ENCODE data around the gene RDH14. TPM values are rescaled to one million over a fixed set of nuclear protein-coding genes. Genes with fewer than 3 reads are reported as not detected.

RDH14 gene
- total RNA-seq, 1 experiment from 2014 or later: 22.4 TPM

- no peak for TF ChIP-seq ATF2 (CRISPR knock-in tag; IDR thresholded peaks at IDR 0.05; ENCODE audit: borderline replicate concordance, low read depth)
These were observed 872 bp downstream of the RDH14 start (continued) for GRCh38 chr2:18559531-18560030.

DNA sequence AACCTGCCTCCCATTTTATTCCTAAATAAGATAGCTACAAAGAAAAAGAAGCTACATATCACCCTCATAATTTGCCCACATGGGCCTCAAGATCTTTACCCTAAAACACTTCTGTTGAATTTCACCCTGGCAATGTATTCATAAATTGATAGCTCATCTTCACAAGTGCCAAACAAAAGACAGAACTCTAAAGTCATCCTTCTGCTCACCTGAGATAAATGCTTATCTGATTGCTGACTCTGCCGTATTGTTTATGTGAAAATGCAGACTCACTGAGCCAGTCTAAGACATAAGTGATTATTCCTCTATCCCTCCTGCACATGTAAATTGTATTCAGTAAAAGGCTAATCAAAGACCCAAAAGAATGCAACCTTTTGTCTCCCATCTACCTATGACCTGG, 2.0 kb downstream of the RDH14 start:
- DNase-seq (ENCODE audit: low spot score): no peak
- ChIA-PET POLR2A (no interaction called here), CTCF (interaction anchor here (1.4 to 3.3 kb wide), 2 partner anchors 38 to 171 kb away, joined by 4 to 22 read pairs; no protein-coding TSS in a partner anchor)
- Mint-ChIP-seq H3K9me3 (no peaks in the 10 kb centered on the region), H3K27ac (peak overlapping the region; percentile 8; the same call in 1 of the 2 replicates), H3K36me3 (peaks cover 12% of the 10 kb centered on the region), H3K4me1 (peaks cover 24% of the 10 kb centered on the region), H3K27me3 (ENCODE audit: low read depth) (no peaks in the 10 kb centered on the region; the same call in 1 of the 2 replicates), H3K4me3 (peak overlapping the region; percentile 85)
- TF ChIP-seq ATF2 (CRISPR knock-in tag; IDR thresholded peaks at IDR 0.05; ENCODE audit: borderline replicate concordance, low read depth) (no peak), ZBTB43 (CRISPR knock-in tag; IDR thresholded peaks at IDR 0.05) (no peak), ZNF671 (CRISPR knock-in tag; IDR thresholded peaks at IDR 0.05) (no peak), SP1 (CRISPR knock-in tag; conservative IDR thresholded peaks at IDR 0.05) (no peak), ZNF138 (CRISPR knock-in tag; conservative IDR thresholded peaks at IDR 0.05) (no peak), RORB (CRISPR knock-in tag; IDR thresholded peaks at IDR 0.05) (no peak), CREM (CRISPR knock-in tag; IDR thresholded peaks at IDR 0.05) (no peak), ZBTB21 (CRISPR knock-in tag; IDR thresholded peaks at IDR 0.05; ENCODE audit: borderline replicate concordance) (no peak), MXD4 (CRISPR knock-in tag; IDR thresholded peaks at IDR 0.05; ENCODE audit: borderline replicate concordance) (no peak), NFATC4 (CRISPR knock-in tag; IDR thresholded peaks at IDR 0.05) (no peak), NR3C1 (CRISPR knock-in tag; conservative IDR thresholded peaks at IDR 0.05; ENCODE audit: low read depth) (no peak)
- TF ChIP-seq, protein P1, sequence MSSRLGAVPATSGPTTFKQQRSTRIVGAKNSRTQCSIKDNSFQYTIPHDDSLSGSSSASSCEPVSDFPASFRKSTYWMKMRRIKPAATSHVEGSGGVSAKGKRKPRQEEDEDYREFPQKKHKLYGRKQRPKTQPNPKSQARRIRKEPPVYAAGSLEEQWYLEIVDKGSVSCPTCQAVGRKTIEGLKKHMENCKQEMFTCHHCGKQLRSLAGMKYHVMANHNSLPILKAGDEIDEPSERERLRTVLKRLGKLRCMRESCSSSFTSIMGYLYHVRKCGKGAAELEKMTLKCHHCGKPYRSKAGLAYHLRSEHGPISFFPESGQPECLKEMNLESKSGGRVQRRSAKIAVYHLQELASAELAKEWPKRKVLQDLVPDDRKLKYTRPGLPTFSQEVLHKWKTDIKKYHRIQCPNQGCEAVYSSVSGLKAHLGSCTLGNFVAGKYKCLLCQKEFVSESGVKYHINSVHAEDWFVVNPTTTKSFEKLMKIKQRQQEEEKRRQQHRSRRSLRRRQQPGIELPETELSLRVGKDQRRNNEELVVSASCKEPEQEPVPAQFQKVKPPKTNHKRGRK (CRISPR knock-in tag; IDR thresholded peaks at IDR 0.05; ENCODE audit: borderline replicate concordance): no peak
- TF ChIP-seq, protein P2, sequence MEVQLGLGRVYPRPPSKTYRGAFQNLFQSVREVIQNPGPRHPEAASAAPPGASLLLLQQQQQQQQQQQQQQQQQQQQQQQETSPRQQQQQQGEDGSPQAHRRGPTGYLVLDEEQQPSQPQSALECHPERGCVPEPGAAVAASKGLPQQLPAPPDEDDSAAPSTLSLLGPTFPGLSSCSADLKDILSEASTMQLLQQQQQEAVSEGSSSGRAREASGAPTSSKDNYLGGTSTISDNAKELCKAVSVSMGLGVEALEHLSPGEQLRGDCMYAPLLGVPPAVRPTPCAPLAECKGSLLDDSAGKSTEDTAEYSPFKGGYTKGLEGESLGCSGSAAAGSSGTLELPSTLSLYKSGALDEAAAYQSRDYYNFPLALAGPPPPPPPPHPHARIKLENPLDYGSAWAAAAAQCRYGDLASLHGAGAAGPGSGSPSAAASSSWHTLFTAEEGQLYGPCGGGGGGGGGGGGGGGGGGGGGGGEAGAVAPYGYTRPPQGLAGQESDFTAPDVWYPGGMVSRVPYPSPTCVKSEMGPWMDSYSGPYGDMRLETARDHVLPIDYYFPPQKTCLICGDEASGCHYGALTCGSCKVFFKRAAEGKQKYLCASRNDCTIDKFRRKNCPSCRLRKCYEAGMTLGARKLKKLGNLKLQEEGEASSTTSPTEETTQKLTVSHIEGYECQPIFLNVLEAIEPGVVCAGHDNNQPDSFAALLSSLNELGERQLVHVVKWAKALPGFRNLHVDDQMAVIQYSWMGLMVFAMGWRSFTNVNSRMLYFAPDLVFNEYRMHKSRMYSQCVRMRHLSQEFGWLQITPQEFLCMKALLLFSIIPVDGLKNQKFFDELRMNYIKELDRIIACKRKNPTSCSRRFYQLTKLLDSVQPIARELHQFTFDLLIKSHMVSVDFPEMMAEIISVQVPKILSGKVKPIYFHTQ (CRISPR knock-in tag; IDR thresholded peaks at IDR 0.05): no peak
- TF ChIP-seq, protein P3, sequence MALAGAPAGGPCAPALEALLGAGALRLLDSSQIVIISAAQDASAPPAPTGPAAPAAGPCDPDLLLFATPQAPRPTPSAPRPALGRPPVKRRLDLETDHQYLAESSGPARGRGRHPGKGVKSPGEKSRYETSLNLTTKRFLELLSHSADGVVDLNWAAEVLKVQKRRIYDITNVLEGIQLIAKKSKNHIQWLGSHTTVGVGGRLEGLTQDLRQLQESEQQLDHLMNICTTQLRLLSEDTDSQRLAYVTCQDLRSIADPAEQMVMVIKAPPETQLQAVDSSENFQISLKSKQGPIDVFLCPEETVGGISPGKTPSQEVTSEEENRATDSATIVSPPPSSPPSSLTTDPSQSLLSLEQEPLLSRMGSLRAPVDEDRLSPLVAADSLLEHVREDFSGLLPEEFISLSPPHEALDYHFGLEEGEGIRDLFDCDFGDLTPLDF (CRISPR knock-in tag; IDR thresholded peaks at IDR 0.05): no peak
- no peak for ATAC-seq

All from WTC11 (cell line).